22Rv1 (cell line): Measurements from ENCODE around the gene DENND2D.

Source experiments
- ZFX ChIP-seq: fragments of 450-650 bp; IDR thresholded peaks from 2 replicates; pipeline ENCODE4 v1.6.1; 2017; ENCODE audit warnings: antibody characterized with exemption, borderline replicate concordance
- TF ChIP-seq, protein P1 (sequence below): fragments of 450-650 bp; IDR thresholded peaks from 2 replicates; pipeline ENCODE4 v1.5.1; 2017; ENCODE audit warnings: mild to moderate bottlenecking

DNA sequence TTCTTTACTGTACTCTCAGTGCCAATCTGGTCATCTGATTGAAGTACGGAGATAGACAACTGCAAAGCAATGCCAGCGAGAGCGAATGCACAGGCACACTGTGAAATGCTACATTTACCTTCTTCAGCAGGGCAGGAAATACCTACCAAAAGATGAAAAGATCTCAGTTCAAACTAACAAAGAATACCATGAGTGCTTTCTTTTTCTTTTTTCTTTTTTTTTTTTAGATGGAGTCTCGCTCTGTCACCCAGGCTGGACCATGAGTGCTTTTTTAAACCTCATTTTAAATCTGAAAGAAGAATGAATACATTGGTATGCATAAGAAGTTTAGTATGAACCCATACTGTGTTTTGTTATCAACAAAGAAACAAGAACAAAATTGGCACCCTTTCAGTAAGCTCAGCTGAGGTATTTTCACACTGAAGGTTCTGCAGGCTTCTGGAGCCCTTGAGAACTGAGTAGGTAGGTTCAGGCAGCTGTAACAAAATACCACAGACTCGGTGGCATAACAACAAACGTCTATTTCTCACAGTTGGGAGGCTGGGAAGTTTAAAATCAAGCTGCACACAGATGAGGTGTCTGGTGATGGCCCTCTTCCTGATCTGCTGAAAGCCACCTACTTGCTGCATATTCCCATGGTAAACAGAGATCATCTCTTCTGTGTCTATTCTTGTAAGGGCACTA, 25.4 kb upstream of the DENND2D start:
- TF ChIP-seq, protein P1, sequence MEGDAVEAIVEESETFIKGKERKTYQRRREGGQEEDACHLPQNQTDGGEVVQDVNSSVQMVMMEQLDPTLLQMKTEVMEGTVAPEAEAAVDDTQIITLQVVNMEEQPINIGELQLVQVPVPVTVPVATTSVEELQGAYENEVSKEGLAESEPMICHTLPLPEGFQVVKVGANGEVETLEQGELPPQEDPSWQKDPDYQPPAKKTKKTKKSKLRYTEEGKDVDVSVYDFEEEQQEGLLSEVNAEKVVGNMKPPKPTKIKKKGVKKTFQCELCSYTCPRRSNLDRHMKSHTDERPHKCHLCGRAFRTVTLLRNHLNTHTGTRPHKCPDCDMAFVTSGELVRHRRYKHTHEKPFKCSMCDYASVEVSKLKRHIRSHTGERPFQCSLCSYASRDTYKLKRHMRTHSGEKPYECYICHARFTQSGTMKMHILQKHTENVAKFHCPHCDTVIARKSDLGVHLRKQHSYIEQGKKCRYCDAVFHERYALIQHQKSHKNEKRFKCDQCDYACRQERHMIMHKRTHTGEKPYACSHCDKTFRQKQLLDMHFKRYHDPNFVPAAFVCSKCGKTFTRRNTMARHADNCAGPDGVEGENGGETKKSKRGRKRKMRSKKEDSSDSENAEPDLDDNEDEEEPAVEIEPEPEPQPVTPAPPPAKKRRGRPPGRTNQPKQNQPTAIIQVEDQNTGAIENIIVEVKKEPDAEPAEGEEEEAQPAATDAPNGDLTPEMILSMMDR, result no peak
- TF ChIP-seq ZFX, result no peak
